NCI-H524 treated with DMSO at 0.1 percent for 48 hours (cell line): Measurements from ENCODE around the gene FUT8.
"Not testable (repeated sequence)": the region's sequence is repeated elsewhere in the genome, so short reads cannot be mapped to it uniquely, and the experiment has no call there.

Experiments
- DNase-seq: peaks from one replicate; lab custom pipeline; 2025; lab: John Stamatoyannopoulos, UW

The FUT8 gene

GRCh38 chr14:65716813-65717212 lies 304.3 kb downstream of the FUT8 start:
- not testable (repeated sequence) for DNase-seq

- not testable (repeated sequence) for DNase-seq
These were observed 304.9 kb downstream of the FUT8 start for GRCh38 chr14:65717384-65717915.

DNA sequence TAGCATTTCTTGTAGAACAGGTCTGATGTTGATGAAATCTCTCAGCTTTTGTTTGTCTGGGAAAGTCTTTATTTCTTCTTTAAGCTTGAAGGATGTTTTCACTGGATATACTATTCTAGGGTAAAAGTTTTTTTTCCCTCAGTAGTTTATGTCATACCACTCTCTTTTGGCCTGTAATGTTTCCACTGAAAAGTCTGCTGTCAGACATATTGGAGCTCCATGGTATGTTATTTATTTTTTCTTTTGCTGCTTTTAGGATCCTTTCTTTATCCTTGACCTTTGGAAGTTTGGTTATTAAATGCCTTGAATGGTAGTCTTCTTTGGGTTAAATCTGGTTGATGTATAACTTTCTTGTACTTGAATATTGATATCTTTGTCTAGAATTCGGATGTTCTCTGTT lies 306.1 kb downstream of the FUT8 start:
- no peak for DNase-seq

GRCh38 chr14:65720171-65720570 lies 307.6 kb downstream of the FUT8 start:
- no peak for DNase-seq

- no peak for DNase-seq
These were observed 308.2 kb downstream of the FUT8 start for GRCh38 chr14:65720743-65721142.

- no peak for DNase-seq
These were observed 310.8 kb downstream of the FUT8 start for GRCh38 chr14:65723348-65723747.

DNA sequence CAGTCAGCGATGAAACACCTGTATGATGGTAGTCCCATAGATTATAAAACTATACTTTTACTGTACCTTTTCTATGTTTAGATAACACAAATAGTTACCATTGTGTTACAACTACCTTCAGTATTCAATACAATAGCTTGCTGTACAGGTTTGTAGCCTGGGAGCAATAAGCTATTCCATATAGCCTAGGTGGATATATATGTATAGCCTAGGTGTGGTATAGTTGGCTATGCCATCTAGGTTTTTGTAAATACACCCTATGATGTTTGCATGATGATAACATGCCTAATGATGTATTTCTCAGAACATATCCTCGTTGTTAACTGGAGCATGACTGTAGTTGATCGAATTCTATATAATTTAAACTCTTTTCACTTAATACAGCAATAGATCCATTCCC lies 316.1 kb downstream of the FUT8 start:
- no peak for DNase-seq

DNA sequence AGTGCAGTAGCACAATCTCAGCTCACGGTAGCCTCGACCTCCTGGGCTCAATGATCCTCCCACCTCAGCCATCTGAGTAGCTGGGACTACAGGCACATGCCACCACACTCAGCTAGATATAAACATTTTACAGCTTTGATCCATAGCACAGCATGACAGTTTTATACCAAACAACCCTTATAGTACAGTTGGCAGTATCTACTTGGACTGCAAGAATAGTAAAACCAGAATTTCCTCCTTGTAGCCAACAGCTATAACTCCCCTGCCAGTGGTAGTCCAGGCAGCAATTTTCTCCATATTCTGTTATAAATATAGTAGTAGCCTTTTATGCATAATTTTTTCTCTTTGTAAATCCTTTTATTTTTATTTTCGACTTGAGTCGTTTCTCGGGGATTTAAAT lies 317.0 kb downstream of the FUT8 start:
- DNase-seq = no peak

DNA sequence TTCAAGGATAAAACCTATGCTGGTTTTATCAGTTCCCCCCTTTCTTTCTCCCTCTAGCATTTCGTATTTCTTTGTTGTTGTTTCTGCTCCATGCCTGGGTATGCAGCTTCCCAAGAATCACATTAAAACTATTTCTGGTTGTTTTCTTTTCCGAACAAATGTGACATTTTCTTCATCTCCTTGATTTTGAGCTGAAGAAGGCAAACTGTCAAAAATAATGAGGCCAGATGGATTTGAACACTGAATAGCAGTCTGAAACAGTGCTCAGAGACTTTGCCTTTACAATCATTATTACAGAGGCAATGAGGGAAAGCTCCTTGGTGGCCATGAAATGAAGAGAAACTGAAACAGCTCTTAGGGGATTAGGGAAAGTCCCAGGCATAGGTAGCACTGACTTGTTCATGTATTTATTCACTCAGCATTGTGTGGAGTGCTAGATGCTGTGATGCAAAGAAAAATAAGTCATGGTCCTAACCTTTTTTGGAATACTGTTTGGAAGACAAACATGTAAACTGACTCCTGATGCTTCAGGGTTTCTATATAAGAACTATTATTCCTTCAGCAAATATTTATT lies 319.5 kb downstream of the FUT8 start:
- DNase-seq = no peak

- no peak for DNase-seq
These were observed 325.8 kb downstream of the FUT8 start for GRCh38 chr14:65738339-65738738.

DNA sequence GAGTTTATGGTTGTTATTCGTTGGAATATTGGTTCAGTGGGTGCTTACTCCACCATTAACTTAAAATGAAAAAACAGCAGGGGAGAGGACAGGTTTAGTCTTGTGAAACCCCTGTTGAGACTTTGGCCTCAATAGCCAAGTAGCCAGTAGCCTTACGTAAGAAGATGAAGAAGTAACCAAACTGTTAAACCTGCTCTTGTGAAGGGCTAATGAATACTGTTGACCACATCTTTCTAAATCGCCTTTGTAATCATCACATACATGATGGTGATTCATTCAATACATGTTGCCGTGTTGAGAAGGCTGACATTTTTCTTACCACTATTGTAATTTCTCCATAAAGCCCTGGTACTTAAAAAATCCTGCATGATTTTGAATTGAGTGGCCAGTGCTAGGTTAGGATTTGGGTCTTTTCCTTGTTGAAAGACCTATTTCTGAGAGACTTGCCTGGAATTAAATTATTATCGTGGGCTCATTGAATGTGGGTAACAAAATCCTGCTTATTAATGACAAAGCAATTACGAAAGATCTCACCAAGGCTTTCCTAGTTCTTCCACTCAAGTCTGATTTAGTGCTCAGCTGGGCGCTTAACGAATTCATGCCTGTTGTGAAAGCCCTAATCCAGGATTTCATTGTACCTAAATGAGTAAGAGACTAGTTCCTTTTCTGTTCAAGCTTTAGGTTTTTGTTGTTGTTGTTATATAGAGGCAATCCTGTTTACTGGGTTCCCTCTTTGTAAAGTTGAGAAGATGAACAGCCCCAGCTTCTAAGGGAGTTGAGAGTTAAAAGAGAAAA lies 333.1 kb downstream of the FUT8 start:
- DNase-seq = no peak

DNA sequence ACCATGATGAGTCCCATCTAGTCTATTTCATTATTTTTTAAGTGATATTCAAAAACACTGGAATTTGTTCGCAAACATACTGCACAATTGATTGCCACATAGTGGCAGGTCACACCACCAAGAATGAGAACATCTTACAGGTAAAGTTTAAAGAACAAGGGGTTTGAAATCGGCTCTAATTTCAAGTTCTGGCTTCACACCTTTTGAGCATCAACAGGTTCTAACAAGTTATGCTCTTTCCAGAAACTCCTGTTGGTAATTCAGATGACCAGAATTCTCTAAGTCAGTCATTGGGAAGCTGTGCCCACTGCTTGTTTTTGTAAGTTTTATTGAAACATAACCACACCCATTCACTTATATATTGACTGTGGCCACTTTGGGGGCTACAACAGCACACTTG lies 336.3 kb downstream of the FUT8 start:
- DNase-seq = no peak

DNA sequence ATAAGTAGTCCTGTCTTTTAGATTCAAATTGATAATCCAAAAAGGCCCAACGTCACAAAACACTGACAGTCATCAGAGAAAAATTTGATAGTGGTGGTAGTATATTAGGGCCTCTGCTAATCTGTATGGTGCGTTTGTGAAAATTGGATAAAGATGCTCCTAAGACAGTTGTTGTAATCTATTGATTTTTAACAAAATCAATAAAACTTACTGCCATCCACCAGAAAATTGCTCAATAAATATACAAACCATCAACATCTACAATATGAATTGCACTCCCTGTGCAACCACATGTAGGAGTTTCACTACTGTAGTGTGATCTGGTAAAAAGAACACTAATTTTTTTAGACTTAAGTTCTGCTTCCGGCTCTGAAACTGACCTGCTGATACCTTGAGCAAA lies 336.8 kb downstream of the FUT8 start:
- DNase-seq = no peak

- peak; percentile 30 for DNase-seq
These were observed 338.4 kb downstream of the FUT8 start for GRCh38 chr14:65750906-65751305.

DNA sequence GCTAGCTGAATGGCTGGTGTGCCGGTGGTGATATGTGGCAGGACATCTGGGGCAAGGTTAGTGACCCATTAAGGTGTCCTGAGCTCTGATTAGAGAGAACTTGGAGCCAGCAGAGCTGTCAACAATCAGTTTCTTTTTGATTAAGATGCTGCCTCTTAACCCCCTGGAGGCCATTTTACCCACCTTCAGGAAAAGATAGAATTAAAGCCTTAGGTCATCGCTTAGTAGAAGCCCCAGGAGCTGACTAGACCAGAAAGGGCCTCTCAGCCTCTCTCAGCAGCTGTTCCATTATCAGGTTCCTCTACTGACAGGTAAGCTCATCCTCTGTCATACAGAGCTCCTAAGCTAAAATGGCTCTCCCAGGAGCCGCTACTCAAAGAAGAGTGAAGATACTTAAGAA lies 339.0 kb downstream of the FUT8 start:
- DNase-seq = no peak

- no peak for DNase-seq
These were observed 340.5 kb downstream of the FUT8 start for GRCh38 chr14:65753061-65753460.

DNA sequence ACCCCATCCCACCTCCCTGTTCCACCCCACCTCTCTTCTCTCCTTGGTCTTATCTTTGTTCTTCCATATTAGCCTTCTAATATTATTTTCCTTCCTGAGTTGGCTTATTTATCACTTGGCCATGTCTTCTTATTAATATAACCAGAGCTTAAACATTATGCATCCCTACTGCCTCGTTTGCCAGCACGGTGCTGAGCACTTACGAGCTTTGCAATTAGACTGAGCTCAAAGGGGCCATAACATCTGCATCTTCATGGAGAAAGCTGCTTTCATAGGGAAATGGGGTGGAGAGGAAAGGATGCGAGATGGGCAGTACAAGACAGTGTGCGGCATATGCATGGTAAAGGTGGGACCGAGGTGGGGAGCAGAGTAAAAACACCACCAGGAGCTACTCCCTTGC lies 342.8 kb downstream of the FUT8 start:
- DNase-seq = no peak

GRCh38 chr14:65756880-65757279 lies 344.4 kb downstream of the FUT8 start:
- no peak for DNase-seq

DNA sequence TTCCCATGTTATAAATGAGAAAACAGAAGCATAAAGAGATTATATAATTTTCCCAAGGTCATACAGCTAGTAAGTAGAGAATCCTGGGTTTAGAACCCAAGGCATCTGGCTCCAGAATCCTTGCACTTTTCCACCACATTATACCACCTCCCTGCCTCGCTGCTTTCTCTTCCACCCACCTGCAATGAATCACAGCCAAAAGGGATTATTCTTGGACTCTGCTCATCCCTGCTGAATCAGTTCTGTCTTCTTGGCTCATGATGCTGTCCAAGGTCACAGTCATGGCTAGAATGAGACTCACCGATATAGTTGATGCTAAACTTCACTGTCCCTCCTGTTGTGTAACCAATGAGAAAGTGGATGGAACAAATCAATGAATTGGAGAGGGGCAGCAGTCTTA lies 356.6 kb downstream of the FUT8 start:
- DNase-seq = no peak

DNA sequence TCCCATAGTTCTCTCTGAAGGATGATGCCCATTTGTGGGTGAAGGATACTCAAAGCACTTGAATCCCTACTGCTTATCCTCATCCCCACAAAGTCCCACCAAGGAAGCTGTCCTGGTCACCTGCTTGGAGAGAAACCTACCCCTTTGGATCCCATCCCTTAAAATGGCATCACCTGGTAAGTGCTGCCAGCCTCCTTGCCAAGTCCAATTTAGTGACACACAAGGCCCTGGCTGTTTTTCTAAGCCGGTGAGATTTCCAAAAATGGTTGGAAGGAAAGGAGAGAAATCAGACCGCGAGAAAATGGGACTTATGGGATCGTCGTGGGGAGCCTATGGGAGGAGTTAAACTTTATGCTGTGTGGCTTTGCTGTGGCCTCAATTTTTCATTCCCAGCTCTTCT lies 358.2 kb downstream of the FUT8 start:
- no peak for DNase-seq

DNA sequence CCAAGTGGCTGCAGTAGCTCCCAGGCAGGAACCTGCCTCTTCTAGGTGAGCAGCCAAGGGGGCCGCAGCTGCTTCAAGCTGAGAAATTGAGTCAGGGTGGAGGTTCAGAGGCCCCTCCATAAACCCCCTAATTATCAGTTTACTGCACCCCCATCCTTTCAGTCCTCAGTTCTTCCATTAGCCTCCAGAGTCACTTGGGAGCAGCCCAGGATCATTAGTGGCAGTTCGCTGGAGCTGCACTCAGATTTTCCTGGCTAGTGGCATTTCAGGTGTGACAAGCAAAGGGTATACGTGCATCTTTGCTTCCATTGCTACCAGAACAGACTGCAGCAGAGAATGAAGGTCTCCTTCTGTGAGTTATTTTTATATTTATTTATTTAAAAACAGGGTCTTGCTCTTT lies 358.7 kb downstream of the FUT8 start:
- DNase-seq = no peak

DNA sequence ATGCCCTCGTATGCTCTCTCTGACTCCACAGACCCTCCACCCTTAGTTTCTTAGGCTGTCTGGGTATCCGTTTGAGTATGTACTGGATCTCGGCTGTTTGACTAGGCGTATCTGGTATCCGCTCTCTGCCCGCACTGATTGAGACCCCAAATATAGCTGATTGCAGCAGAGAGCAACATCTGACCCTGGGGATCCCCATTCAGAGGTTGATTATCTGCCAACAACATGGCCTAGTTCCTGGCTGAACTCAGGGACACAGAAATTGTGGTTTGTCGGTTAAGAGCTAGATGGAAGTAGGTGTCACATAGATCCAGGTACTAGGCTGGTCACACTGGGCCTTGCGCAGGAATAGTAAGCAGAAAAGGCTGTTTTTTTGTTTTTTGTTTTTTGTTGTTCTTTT lies 359.9 kb downstream of the FUT8 start:
- DNase-seq = no peak

- no peak for DNase-seq
These were observed 360.5 kb downstream of the FUT8 start for GRCh38 chr14:65772921-65773574.
